NCI-H1105 (cell line): ENCODE measurements around the gene LARP4B.

Source experiments
- DNase-seq: peaks from one replicate; lab custom pipeline; 2025; lab: John Stamatoyannopoulos, UW

LARP4B gene

DNA sequence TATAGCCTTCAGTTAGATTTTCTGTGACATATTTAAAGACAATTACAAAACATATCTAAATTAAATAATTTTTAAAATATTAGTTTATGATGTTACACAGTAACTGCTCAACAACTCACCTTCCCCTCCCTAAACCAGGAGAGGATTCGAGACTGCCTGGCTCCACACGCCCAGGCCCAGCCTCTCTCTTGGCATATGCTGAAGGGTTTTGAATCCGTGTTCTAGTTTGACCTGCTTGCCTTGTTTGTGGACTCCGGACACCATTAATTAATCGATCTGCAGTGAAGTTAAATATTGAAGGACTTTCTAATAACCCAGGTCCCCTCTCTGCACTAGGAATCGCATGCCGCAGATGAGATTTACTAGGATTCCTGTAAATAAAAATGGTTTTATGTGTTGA is 106.6 kb downstream of the LARP4B start:
- no peak for DNase-seq

DNA sequence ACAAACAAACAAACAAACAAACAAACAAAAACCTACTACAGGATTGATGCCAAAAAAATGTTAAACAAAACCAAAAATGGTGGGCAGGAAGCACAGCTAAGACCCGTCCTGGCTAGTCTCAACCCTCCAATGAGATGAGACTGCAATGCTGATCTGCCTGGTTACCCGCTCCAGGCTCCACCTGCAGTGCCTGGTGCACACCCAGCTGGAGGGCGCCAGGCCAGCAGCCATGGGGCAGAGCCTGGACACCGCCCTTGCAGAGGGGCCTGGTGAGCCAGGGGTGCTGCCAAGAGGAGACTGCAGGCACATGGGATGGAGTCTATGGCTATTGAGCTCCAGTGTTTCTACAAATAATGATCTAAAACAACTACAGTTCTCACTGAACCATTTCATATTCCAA is 107.0 kb downstream of the LARP4B start:
- no peak for DNase-seq

DNA sequence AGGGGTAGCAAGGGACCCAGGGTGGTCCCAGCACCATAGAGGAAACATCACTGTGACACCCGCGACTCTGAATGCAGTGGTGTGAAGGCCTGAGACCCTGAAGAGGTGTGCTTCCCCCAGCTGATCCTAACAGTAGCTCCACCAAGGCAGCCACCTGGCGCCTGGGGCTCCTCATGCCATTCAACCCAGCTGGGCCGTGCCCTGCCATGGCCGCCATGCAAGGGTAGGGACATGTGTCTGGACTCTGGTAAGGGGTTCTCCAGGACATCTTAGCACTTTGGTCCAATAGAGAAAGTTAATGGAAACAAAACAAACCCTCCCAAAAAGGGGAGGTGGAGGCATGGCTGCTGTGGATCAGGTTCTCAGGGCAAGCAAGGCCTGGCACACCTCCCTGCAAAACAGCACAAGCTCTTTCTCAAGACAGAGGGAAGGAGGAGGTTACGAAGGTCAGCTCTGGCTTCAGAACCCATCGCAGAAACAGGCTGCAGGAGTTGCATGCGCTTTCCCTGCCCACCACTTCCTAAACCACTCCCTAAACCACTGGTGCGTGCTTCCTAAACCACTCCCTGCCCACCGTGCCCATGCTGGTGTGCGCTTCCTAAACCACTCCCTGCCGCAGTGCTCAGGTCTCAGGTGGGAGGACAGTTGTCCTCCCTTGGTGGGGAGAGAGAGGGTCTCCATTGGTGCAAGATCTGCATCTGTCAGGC is 108.7 kb downstream of the LARP4B start:
- DNase-seq = no peak

DNA sequence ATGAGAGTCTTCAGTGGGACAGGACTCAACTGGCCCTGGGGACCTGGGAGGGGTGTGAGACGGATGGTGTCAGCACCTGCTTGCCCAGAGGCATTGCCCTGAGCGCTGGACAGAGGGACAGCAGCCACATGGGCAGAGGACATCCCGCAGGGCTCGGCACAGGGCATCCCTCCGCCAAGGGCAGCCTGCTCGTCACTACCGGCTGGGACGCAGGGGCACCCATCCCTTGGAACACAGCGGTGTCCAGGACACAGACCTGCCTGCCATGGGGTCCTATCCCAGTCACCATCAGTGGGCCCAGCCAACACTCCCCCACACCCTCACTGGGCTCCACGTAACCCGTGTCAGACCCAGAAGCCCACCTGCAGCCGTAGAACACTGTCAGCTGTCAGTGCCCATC is 109.3 kb downstream of the LARP4B start:
- no peak for DNase-seq

DNA sequence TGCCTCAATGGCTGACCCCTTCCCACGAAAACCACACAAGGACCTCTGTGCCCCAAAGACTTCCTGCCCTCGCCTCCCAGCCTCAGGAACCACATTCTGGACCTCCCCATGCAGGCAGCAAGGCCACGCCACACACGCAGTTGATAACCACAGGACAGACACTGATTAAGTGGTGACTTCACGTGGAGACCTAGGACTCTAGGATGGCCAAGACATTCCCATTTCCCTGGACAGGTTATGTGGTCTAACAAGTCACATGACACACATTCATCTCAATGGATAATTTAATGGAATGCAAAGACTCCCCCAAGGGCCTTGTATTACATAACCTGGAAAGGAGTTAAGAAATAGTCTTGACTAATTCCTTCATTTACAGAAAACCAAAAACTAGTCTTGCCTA is 110.2 kb downstream of the LARP4B start:
- no peak for DNase-seq

DNA sequence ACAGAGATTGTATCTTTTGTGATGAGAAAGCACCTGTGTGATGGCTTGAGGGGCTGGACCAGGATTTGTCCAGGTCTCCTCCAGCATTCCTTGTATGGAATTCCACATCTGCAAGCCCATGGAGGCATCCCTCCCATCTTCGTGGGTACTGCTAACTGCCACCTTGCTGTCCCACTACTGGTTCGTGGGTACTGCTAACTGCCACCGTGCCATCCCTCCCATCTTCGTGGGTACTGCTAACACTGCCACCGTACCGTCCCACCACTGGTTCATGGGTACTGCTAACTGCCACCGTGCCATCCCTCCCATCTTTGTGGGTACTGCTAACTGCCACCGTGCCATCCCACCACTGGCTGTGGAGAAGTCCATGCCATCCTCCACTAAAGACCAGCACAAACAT is 111.7 kb downstream of the LARP4B start:
- no peak for DNase-seq

DNA sequence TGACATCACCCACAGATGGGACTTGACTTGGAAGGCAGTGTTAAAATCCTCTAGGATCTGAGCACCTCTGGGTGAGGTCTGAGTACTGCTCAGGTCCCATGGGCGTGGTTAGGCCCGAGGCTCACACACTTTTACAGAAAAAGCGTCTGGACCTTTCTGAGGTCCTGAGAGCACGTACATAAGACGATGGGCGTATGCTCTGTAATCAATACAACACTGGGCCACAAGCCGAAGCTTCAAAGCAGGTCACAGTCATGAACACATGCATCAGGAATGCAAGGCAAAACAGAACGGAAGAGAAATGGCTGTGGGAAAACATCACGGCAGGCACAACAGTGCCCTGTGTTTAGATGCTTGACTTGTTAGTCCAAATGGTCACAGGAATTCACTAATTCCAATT is 112.2 kb downstream of the LARP4B start:
- no peak for DNase-seq

DNA sequence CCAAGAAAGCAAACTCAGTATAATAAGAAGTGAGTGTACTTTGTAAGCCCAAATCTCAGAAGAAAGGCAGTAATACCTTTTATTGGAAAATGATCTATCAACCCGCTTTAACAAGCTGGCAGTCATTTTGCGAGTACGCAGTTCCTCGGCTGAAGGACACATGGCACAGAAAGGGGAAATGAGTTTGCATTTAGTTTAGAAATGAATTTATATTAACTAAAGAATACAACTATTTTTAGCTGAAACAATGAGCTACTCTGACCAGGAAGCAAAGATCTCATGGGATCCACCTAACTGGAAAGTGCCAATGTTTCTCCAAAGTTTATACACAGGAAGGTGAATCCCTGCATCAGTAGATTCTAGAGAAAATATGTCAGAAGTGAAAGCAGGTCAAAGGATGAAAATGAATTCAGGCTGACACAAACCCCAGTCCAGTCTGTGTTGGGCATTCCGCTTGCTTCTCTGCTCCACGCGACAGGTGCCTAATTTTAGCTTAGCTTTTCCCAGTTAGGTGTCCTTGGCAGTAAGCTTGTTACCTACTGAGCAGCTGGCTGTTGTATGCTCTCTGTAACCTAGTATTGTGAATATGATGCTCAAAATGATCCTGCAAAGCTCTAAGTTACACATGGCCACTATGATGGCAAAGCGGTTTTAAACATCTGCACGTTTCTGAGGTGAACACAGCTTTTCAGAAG is 112.8 kb downstream of the LARP4B start:
- no peak for DNase-seq

DNA sequence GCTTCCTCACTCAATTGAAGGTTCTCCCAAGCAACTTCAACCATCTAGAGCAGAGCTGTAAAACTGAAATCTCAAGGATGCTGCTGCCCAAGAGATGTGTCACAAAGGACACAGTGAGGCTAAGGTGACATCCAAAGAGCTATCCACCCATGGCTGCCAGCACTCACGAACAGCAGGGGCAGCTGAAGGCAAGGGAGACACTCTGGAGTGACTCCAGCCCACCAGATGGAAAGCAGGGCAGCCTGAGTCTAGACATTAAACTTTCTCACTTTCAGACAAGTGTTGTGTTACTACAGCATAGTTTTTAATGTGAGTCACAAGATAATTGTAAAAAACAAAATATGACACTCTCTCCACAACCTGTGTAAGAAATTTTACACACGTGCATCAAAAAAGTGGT is 113.5 kb downstream of the LARP4B start:
- DNase-seq = no peak

DNA sequence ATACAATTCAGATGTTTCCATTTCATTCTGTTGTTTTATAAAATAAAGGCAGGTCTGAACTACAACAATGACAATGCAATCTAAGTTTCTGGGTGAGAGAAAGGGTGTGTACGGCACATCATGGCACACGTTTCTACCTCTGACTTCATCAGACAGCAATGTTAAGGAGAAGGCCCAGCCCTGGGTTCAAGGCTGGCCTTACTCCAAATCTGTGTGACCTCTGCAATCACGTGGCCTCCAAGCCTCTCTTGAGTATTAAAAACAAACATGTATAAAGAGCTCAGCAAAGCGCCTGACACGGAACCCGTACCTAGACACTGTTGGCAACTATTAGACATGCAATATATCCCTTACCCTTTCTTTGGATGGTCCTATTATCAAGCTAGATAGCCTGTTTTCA is 114.1 kb downstream of the LARP4B start:
- DNase-seq = no peak

DNA sequence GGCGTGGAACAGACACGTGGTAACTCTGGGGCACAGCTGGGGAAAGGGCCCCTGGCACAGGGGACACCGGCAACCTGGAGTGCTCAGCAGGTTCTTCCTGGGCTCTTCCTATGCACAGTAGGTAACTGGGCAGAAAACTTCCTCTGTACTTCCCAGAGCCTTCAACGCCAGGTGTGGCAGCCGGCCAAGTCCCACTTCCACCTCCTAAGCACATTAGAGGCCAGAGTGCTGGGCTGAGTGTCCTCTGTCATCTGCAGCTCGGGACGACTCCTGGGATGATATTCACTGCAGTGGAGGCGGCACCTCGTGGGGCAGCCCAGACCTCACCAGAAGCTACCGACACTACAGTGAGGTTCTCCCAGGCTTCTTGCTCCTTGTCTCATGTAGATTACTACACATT is 114.5 kb downstream of the LARP4B start:
- DNase-seq = no peak

DNA sequence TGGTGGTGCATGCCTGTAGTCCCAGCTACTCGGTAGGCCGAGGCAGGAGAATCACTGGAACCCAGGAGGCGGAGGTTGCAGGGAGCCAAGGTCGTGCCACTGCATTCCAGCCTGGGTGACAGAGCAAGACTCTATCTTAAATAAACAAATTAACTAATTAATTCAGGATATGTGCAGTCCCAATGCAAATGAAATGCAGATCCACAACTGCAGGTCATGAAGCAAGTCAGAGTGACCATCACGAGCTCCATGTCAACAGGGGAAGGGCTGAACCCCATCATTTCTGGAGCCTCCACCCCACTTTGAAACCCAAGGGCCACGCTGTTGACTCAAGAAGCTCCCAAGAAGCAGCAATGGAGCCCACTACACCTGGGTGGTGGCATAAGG is 115.4 kb downstream of the LARP4B start:
- no peak for DNase-seq

DNA sequence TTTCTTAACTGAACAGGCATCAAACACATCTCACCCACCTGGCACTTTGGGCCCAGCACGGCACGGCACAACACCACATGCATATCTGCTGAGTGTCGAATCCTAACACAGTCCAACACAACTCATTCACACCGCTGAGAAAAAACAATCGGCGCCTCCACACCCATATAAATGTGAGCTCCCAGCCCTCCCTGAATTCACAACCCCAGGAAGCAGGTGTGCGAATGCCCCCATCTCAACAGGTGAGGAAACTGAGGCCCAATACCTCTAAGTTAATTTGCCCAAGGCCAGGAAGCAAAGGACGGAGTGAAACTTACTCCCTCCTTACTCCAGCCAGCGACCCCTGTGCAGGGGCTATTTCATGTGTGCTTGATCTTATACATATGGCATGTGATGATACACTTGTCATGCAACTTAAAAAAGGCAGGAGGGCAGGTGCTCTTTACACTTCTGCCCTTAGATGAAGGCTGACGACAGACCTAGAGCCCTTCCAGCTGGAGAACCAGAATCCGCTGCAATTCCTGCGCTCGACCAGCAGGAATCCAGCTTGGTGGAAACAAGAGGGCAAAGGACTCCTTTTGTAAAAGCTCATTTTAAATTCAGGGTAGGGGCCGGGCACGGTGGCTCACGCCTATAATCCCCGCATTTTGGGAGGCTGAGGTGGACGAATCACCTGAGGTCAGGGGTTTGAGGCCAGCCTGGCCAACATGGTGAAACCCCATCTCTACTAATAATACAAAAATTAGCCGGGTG is 116.0 kb downstream of the LARP4B start:
- no peak for DNase-seq

DNA sequence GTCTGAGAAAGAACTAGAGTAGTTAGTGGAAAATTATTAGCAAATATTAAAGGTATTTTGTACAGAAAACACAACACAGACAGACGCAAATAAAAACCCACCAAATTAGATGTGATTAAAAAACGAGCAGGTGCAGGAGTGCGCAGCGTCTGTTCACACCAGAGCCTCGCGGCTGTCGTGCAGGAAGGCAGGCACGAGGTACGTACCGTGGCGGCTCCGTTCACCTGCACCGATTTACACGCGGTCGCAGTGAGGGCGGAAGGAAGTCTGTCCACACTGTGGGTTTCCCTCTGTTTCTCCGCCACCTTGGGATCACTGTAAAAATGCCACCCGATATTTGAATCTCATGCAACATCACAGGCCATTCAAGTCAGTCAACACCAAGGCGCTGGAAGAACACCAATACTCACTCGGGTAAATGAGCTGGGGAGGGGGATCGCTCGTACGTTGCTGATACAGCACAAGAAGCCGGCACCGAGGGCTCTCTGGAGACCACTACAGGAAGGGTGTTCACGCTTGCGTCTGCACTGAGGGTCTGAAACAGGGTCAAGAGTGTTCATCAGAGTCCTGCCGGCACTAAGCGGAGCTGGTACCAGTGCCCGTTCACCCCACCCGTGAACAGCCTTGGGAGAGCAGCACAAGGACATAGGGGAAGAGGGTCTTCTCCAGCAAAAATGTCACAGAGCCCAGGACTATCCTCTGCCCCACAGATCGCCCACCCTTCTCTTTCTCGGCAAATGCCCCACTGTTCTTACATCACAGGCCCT is 116.8 kb downstream of the LARP4B start:
- DNase-seq = no peak

DNA sequence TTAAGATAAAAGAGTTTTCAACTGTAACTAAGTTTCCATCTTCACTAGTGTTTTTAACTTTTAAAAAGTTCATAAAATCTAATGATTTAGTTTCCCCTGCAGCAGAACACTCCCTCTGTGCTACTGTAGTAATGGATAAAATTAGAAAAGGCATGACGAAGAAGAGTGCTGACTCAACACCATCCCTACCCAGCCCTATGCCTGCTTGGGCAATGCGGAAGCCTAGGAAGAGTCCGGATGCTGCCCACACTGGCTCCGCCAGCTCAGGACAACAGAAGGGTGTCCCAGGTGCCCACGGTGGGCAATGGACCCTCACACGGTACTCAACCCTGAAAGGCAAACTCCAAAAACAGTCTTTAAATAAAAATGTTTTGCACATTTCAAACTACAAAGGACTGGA is 118.2 kb downstream of the LARP4B start:
- no peak for DNase-seq

DNA sequence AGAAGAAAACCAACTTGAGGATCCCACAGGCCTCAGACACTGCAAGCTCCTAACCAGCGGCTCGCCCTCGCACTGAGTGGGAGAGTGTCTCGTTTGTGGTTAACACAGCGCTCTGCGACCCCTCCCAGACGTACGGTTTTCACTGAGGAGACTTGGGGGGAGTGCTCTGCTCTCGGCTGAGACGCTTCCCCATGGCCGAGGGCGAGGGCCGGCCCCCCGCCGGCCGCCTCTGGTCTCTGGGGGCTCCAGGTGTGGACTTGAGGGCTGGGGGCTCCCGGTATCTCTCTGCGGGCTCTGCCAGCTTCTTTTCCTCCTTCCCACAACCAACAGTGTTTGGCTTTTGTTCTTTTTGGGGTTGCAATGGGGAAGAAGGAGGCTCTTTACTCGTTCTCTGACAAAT is 118.7 kb downstream of the LARP4B start:
- no peak for DNase-seq

DNA sequence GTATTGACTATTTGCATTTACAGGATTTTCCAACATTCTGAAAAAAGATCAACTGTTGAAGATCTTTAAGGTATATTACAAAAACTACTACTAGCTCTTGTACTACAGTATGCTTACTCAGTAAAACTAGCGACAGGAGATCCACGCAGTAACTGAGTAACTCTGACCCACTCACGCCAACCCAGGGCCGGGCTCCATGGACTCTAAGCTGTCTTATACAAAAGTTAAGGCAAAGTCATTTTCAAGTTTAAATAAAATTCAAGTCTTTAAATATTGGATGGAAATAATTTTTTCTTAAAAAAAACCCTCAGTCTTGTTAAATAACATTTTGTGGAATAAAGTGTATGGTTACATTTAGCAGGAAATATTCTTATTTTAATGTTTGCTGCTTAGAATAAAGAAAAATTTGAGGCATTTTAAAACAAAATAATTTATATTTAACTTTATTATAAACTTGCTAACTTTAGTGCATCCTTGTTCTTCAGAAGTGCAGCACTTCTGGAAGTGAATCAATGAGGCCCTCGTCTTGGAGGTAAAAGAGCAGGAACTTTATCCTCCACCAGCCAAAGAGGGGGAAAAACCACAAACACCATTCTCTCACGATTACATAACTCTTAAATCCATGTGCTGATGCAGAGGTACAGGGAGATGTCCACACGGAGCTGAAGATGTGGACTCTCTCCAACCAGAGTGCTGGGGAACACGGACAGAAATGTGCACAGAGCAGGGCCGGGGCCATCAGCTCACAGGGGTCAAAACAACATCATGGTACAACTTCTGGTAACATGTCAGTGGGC is 119.9 kb downstream of the LARP4B start:
- no peak for DNase-seq

DNA sequence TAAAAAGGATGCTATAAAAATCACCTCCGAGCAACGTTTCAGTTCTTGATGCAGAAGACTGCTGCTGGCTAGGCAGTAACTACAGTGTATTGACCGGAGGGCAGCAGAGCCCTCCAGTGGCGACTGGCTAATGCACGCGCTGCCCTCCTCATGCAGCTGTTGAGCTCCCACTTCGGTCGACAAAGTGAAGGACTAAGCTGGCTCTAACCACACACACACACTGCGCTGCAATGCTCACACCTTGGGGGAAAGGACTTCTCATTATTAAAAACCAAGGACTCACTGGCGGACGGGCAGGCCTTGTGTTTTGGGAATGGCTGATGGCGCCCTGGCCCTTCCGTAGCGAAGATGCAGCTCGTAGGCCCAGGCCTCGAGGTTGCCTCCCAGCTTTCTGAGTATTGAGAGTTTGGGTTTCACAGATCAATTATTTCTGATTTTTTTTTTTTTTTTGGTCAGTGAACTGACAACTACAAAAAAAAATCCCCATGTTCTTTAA is 121.1 kb downstream of the LARP4B start:
- peak; percentile 24 for DNase-seq

DNA sequence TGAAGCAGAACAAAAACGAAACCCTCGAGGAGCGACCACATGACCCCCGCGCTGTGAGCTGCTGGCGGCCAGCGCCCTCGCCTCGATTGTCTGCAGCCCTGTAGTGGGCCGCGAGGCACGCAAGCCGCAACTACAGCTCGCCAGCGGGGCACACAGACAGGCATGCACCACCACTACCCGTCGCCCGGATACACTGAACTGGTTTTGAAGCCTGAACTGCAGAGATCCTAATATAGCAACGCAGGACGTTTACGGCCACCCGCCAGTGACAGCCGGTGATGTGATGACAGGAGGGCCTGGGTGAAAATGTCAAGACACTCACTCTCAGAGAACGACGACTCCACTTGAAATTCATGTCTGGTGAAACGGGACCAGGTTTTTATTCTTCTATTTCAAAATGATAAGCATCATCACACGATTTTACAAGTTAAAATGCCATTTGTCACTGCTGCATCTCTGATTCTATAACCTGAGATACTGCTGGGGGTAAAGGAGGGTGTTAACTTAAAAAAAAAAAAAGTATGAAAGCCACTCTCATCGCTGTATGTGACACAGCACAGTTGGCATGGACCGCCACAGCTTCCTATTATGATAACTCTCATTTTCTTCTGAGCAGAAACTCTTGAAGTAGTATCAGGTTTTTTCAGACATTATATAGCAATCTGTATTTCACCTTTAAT is 121.7 kb downstream of the LARP4B start:
- no peak for DNase-seq

DNA sequence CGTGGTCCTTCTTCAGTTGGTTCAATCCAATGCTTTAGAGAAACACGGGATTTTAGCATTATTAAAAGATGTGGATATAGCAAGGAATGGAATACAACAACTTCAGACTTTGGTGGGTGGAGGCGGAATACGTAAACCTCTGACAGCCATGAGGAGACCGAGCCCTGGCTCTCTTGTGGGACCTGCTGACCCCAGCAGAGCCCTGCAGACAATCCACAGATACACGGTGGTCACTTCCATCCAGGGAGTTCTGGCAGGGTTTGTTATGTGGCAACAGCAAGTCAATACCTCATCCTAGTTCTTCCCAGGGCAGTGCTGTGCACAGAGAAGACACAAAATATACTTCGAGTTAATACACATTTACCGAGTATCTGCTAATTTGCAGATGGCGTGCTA is 123.5 kb downstream of the LARP4B start:
- no peak for DNase-seq
